IMR-90 (cell line): ENCODE results near the gene CHD6. TPM values are rescaled to one million over a fixed set of nuclear protein-coding genes. Genes with fewer than 3 reads are reported as not detected.

Experiments used
- ATAC-seq: fragments of 200-7000 bp; cut with Tn5 transposase; 2 replicates; pipeline ENCODE4 v1.9.1; 2020; ENCODE audit warnings: low read depth, mild to moderate bottlenecking, moderate library complexity
- BruUV-seq: library from RNA; stranded (reverse); fragments of 400-500 nt; replicated peaks from 2 replicates; lab custom pipeline; 2021; lab: Mats Ljungman, UMichigan
- CTCF ChIA-PET: fragments of 300-600 bp; formaldehyde crosslinking; extraction: SDS; loops from one replicate; lab custom pipeline; 2021; ENCODE audit warnings: antibody characterized with exemption; lab: Yijun Ruan, JAX
- POLR2A ChIA-PET: fragments of 300-600 bp; sonication (Branson Sonifier 250); formaldehyde crosslinking; loops from one replicate; lab custom pipeline; 2022; ENCODE audit warnings: antibody characterized with exemption; ENCODE audit not compliant: unreplicated experiment; lab: Charles Lee
- DNase-seq: peaks from one replicate; pipeline ENCODE4 v3.0.0; 2013
- H2AFZ ChIP-seq: replicated peaks from 2 replicates; pipeline ENCODE3; 2013; ENCODE audit warnings: low read length, mild to moderate bottlenecking; ENCODE audit not compliant: poor library complexity
- H2AK5ac ChIP-seq: 2 replicates; pipeline ENCODE4 v1.6.1; 2013; ENCODE audit warnings: low read depth, low read length, inconsistent platforms
- H2AK9ac ChIP-seq: replicated peaks from 2 replicates; pipeline ENCODE3; 2013; ENCODE audit warnings: mild to moderate bottlenecking, low read depth, low read length, moderate library complexity; ENCODE audit not compliant: poor library complexity
- H2BK120ac ChIP-seq: 2 replicates; pipeline ENCODE4 v1.6.1; 2013; ENCODE audit warnings: low read depth, low read length, inconsistent platforms
- H2BK15ac ChIP-seq: 3 replicates; pipeline ENCODE4 v1.6.1; 2013; ENCODE audit warnings: low read depth, low read length, inconsistent platforms
- H2BK20ac ChIP-seq: 2 replicates; pipeline ENCODE4 v1.6.1; 2013; ENCODE audit warnings: low read depth, mild to moderate bottlenecking, inconsistent platforms, low read length, moderate library complexity
- H2BK5ac ChIP-seq: 2 replicates; pipeline ENCODE4 v1.6.1; 2013; ENCODE audit warnings: mild to moderate bottlenecking, low read depth, low read length, inconsistent platforms; ENCODE audit not compliant: poor library complexity, severe bottlenecking
- H3K14ac ChIP-seq: replicated peaks from 2 replicates; pipeline ENCODE4 v1.6.1; 2013; ENCODE audit warnings: low read depth, low read length, inconsistent platforms
- H3K18ac ChIP-seq: 2 replicates; pipeline ENCODE4 v1.6.1; 2013; ENCODE audit warnings: low read depth, low read length, control low read depth
- H3K23ac ChIP-seq: 2 replicates; pipeline ENCODE4 v1.6.1; 2013; ENCODE audit warnings: low read depth, low read length, inconsistent platforms
- H3K27ac ChIP-seq: 2 replicates; pipeline ENCODE4 v1.5.1; 2013; ENCODE audit warnings: mild to moderate bottlenecking, control low read depth, low read length; ENCODE audit not compliant: insufficient read depth
- H3K27me3 ChIP-seq: 2 replicates; pipeline ENCODE4 v1.6.1; 2013; ENCODE audit warnings: low read length; ENCODE audit not compliant: control insufficient read depth, insufficient read depth
- H3K36me3 ChIP-seq: 2 replicates; pipeline ENCODE4 v1.6.1; 2013; ENCODE audit warnings: low read length, mixed read lengths; ENCODE audit not compliant: control insufficient read depth, insufficient read depth
- H3K4ac ChIP-seq: 2 replicates; pipeline ENCODE4 v1.6.1; 2013; ENCODE audit warnings: low read depth, low read length, inconsistent platforms
- H3K4me1 ChIP-seq: 2 replicates; pipeline ENCODE4 v1.6.1; 2013; ENCODE audit warnings: low read length, mixed read lengths; ENCODE audit not compliant: control insufficient read depth, insufficient read depth
- H3K4me2 ChIP-seq: 2 replicates; pipeline ENCODE4 v1.6.1; 2013; ENCODE audit warnings: low read depth, mild to moderate bottlenecking, control low read depth, low read length, moderate library complexity
- H3K4me3 ChIP-seq: 2 replicates; pipeline ENCODE4 v1.5.1; 2013; ENCODE audit warnings: low read depth, mild to moderate bottlenecking, control low read depth, low read length, moderate library complexity; ENCODE audit not compliant: insufficient read depth
- H3K56ac ChIP-seq: 2 replicates; pipeline ENCODE4 v1.6.1; 2013; ENCODE audit warnings: low read length, inconsistent platforms; ENCODE audit not compliant: insufficient read depth; ENCODE audit errors: extremely low read depth
- H3K79me1 ChIP-seq, 2 experiments: 2 replicates each; pipeline ENCODE4 v1.6.1; 2013; ENCODE audit warnings: low read length in 2 of 2, inconsistent platforms in 1 of 2, low read depth in 1 of 2
- H3K9ac ChIP-seq: 2 replicates; pipeline ENCODE4 v1.6.1; 2013; ENCODE audit warnings: low read depth, low read length, control low read depth
- H3K9me1 ChIP-seq: 2 replicates; pipeline ENCODE4 v1.6.1; 2013; ENCODE audit warnings: low read length, inconsistent platforms; ENCODE audit not compliant: insufficient read depth
- H3K9me3 ChIP-seq: 2 replicates; pipeline ENCODE4 v1.6.1; 2013; ENCODE audit warnings: low read length; ENCODE audit not compliant: control insufficient read depth, insufficient read depth
- H4K20me1 ChIP-seq: 2 replicates; pipeline ENCODE4 v1.6.1; 2013; ENCODE audit warnings: low read length, inconsistent platforms; ENCODE audit not compliant: insufficient read depth
- H4K5ac ChIP-seq: 2 replicates; pipeline ENCODE4 v1.6.1; 2013; ENCODE audit warnings: mild to moderate bottlenecking, low read depth, low read length, control low read depth
- H4K8ac ChIP-seq, 2 experiments: 2 replicates each; pipeline ENCODE4 v1.6.1; 2013; ENCODE audit warnings: low read depth in 2 of 2, low read length in 2 of 2, control low read depth in 1 of 2, inconsistent platforms in 1 of 2
- H4K91ac ChIP-seq: 2 replicates; pipeline ENCODE4 v1.6.1; 2013; ENCODE audit warnings: low read depth, low read length, inconsistent platforms; ENCODE audit not compliant: insufficient read depth
- CHD1 ChIP-seq: IDR thresholded peaks from 2 replicates; pipeline ENCODE4 v1.6.1; 2012; ENCODE audit warnings: low read depth, low read length, improper control_type of control experiment
- CTCF ChIP-seq: conservative IDR thresholded peaks from 2 replicates; pipeline ENCODE4 v1.5.1; 2012; ENCODE audit warnings: mild to moderate bottlenecking, low read depth, low read length, improper control_type of control experiment
- MAFK ChIP-seq: IDR thresholded peaks from 2 replicates; pipeline ENCODE4 v1.6.1; 2012; ENCODE audit warnings: low read depth, low read length, improper control_type of control experiment
- MXI1 ChIP-seq: IDR thresholded peaks from 2 replicates; pipeline ENCODE4 v1.6.1; 2012; ENCODE audit warnings: low read depth, mild to moderate bottlenecking, low read length, moderate library complexity, borderline replicate concordance
- RCOR1 ChIP-seq: IDR thresholded peaks from 2 replicates; pipeline ENCODE4 v1.6.1; 2012; ENCODE audit warnings: mild to moderate bottlenecking, low read length, improper control_type of control experiment; ENCODE audit not compliant: insufficient replicate concordance
- RFX5 ChIP-seq: IDR thresholded peaks from 2 replicates; pipeline ENCODE4 v1.8.0; 2012; ENCODE audit warnings: low read depth, mild to moderate bottlenecking, low read length, moderate library complexity
- WGBS, 2 experiments: methylation state at CpG; one replicate each; pipeline versions ENCODE4 v1.1.5 to v1.1.7; 2013; ENCODE audit warnings: missing lambda C conversion rate in 2 of 2; ENCODE audit not compliant: insufficient read length in 1 of 2; ENCODE audit errors: extremely low coverage in 2 of 2; 5-methylcytosine and 5-hydroxymethylcytosine counted together
- dilution Hi-C: fragments of 300-500 bp; cut with HindIII; formaldehyde crosslinking; loops from one replicate; pipeline ENCODE4 v1.14.3; 2018; ENCODE audit warnings: low sequenced_read_pairs; ENCODE audit not compliant: unreplicated experiment
- in situ Hi-C: fragments of 300-500 bp; cut with MboI; formaldehyde crosslinking; loops from 3 replicates; pipeline ENCODE4 v1.14.3; 2019; ENCODE audit warnings: low sequenced_read_pairs, inconsistent platforms, mixed read lengths
- intact Hi-C: fragments of 100-400 bp; cut with micrococcal nuclease; formaldehyde crosslinking; loops from 2 replicates; pipeline ENCODE4 v1.10.0; 2022
- polyA plus RNA-seq, 3 experiments: library from polyadenylated mRNA; depleted of rRNA; stranded (reverse); fragments of >200 nt; gene quantifications; 2 replicates each; pipeline ENCODE4 v1.2.3, GENCODE V29; 2012; ENCODE audit warnings: low replicate concordance in 1 of 3
- total RNA-seq: library from RNA; depleted of rRNA; stranded (reverse); fragments of >200 nt; gene quantifications from 2 replicates; pipeline ENCODE4 v1.2.3, GENCODE V29; 2012

CHD6 gene
- total and polyA plus RNA-seq, 2 of the 4 experiments (the other 2 are of a cell fraction) = 8.8 to 26.7 TPM

DNA sequence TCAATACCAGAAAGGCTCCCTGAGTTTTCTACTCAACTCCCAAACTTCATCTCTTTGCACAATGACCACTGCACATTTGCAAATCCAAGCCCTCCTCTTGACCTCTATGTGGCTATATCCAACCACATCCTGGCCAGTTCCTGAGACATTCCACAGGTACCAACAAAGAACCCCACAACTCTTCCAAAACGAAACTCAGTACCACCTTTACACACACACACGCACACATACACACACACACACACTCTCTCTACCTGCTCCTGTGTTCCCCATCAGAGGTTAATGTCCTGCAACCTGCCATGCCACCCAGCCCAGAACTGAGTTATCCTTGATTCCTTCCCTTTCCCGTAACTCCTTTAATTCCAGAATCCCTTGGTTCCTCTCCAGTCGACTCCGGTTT lies 58.5 kb downstream of the CHD6 start:
- H2AK9ac ChIP-seq = no peak overlapping the region
- peaks cover 5% of the 10 kb centered on the region; the same call in 1 of the 2 replicates for H3K9me1 ChIP-seq
- 95% methylated on average over 3 of the region's 5 CpGs; no CpG with 5 or more reads in 1 of the 2 experiments for WGBS, 2 experiments
- no peak overlapping the region; the same call in 1 of the 2 replicates for H3K14ac ChIP-seq
- no peak overlapping the region for H2AK5ac ChIP-seq
- DNase-seq (no peak), ATAC-seq (no peak)
- TF ChIP-seq RCOR1 = no peak
- TF ChIP-seq MAFK = no peak
- no peak for TF ChIP-seq CHD1
- no peak for TF ChIP-seq MXI1
- TF ChIP-seq RFX5 = no peak
- no peak for TF ChIP-seq CTCF
- H3K4me3 ChIP-seq = no peak overlapping the region
- H3K9ac ChIP-seq = no peak overlapping the region
- peaks cover 29% of the 10 kb centered on the region for H4K20me1 ChIP-seq
- H3K36me3 ChIP-seq = no peaks in the 10 kb centered on the region
- no peaks in the 10 kb centered on the region for H3K27me3 ChIP-seq
- no peak overlapping the region for H3K4me2 ChIP-seq
- no peak overlapping the region for H3K27ac ChIP-seq
- ChIA-PET CTCF (no interaction called here), POLR2A (no interaction called here)
- H3K4me1 ChIP-seq = peaks cover 3% of the 10 kb centered on the region; the same call in 1 of the 2 replicates
- dilution Hi-C loops = no loop called here
- H3K18ac ChIP-seq = no peak overlapping the region
- no peak overlapping the region for H2AFZ ChIP-seq
- H3K79me1 ChIP-seq = peaks cover 40 to 53% of the 10 kb centered on the region in 2 experiments
- no peak overlapping the region for H3K56ac ChIP-seq
- H4K5ac ChIP-seq = no peak overlapping the region
- no peak overlapping the region for H2BK20ac ChIP-seq
- no peak overlapping the region for H3K4ac ChIP-seq
- no peak overlapping the region for H4K91ac ChIP-seq
- no TSS peak for BruUV-seq
- no peak overlapping the region for H2BK15ac ChIP-seq
- H3K23ac ChIP-seq = 0 out of 2 replicates have a peak overlapping the region, but pooled peaks have one; percentile 20
- H2BK5ac ChIP-seq = no peak overlapping the region
- in situ Hi-C loops = no loop called here
- H4K8ac ChIP-seq = no peak overlapping the region
- intact Hi-C loops = no loop called here
- H3K9me3 ChIP-seq = no peaks in the 10 kb centered on the region
- no peak overlapping the region for H2BK120ac ChIP-seq
